Osteoblast (primary cell): ENCODE measurements around the gene ANKRD6. TPM values are rescaled to one million over a fixed set of nuclear protein-coding genes. Genes with fewer than 3 reads are reported as not detected.

Experiments used
- DNase-seq: peaks from one replicate; pipeline ENCODE4 v3.0.0; 2011; ENCODE audit warnings: low spot score, mixed read lengths; ENCODE audit not compliant: insufficient read length; ENCODE audit errors: missing footprints
- H2AFZ ChIP-seq: 2 replicates; pipeline ENCODE4 v1.6.0; 2011; ENCODE audit warnings: mild to moderate bottlenecking, low read length
- H3K27ac ChIP-seq: 2 replicates; pipeline ENCODE4 v1.5.1; 2011; ENCODE audit warnings: mild to moderate bottlenecking, low read depth, low read length, moderate library complexity
- H3K27me3 ChIP-seq: 2 replicates; pipeline ENCODE4 v1.6.0; 2012; ENCODE audit warnings: mild to moderate bottlenecking, control low read depth, inconsistent platforms, low read length, moderate library complexity; ENCODE audit not compliant: insufficient read depth
- H3K36me3 ChIP-seq: 2 replicates; pipeline ENCODE4 v1.5.1; 2011; ENCODE audit warnings: mild to moderate bottlenecking, low read length, control low read depth, moderate library complexity; ENCODE audit not compliant: insufficient read depth
- H3K4me1 ChIP-seq: 2 replicates; pipeline ENCODE4 v1.5.1; 2011; ENCODE audit warnings: mild to moderate bottlenecking, low read length, control low read depth, moderate library complexity; ENCODE audit not compliant: insufficient read depth
- H3K4me2 ChIP-seq: 2 replicates; pipeline ENCODE4 v1.6.0; 2011; ENCODE audit warnings: mild to moderate bottlenecking, low read length; ENCODE audit not compliant: insufficient read depth
- H3K4me3 ChIP-seq: fragments of 200-600 bp; sonication (generic); 3 replicates; pipeline ENCODE4 v1.5.1; 2012; ENCODE audit warnings: mild to moderate bottlenecking, low read length, inconsistent platforms; ENCODE audit not compliant: insufficient read depth
- H3K79me2 ChIP-seq: 2 replicates; pipeline ENCODE4 v1.6.0; 2012; ENCODE audit warnings: mild to moderate bottlenecking, low read length, control low read depth, inconsistent platforms; ENCODE audit not compliant: insufficient read depth
- H3K9me3 ChIP-seq: 2 replicates; pipeline ENCODE4 v1.5.1; 2011; ENCODE audit warnings: low read depth, low read length, control low read depth
- H4K20me1 ChIP-seq: 2 replicates; pipeline ENCODE4 v1.6.0; 2012; ENCODE audit warnings: mild to moderate bottlenecking, low read length, control low read depth; ENCODE audit not compliant: insufficient read depth
- CTCF ChIP-seq: IDR thresholded peaks from 2 replicates; pipeline ENCODE4 v1.5.1; 2011; ENCODE audit warnings: mild to moderate bottlenecking, low read depth, low read length, moderate library complexity; ENCODE audit errors: extremely low read depth
- total RNA-seq: library from RNA; depleted of rRNA; stranded (reverse); fragments of >200 nt; gene quantifications from 2 replicates; pipeline ENCODE4 v1.2.3, GENCODE V29; 2012

ANKRD6 gene
- total RNA-seq, 1 donor = 11.2 TPM

GRCh38 chr6:89398762-89399525 lies 34.0 kb upstream of the ANKRD6 start:
- no peaks in the 10 kb centered on the region for H3K4me1 ChIP-seq
- no peaks in the 10 kb centered on the region for H3K9me3 ChIP-seq
- H3K79me2 ChIP-seq = no peaks in the 10 kb centered on the region
- no peak for DNase-seq
- no peak overlapping the region for H2AFZ ChIP-seq
- H3K4me2 ChIP-seq = no peak overlapping the region
- no peak overlapping the region for H3K4me3 ChIP-seq
- H3K27me3 ChIP-seq = no peaks in the 10 kb centered on the region
- no peak overlapping the region for H3K27ac ChIP-seq
- no peaks in the 10 kb centered on the region for H3K36me3 ChIP-seq
- no peaks in the 10 kb centered on the region for H4K20me1 ChIP-seq
- TF ChIP-seq CTCF = no peak

- Histone ChIP-seq H3K4me2 (no peak overlapping the region), H3K27ac (no peak overlapping the region), H3K36me3 (no peaks in the 10 kb centered on the region), H3K4me1 (no peaks in the 10 kb centered on the region), H3K4me3 (no peak overlapping the region), H3K27me3 (no peaks in the 10 kb centered on the region), H3K9me3 (no peaks in the 10 kb centered on the region), H3K79me2 (no peaks in the 10 kb centered on the region), H4K20me1 (no peaks in the 10 kb centered on the region), H2AFZ (no peak overlapping the region)
- TF ChIP-seq CTCF = no peak
- DNase-seq = no peak
Measured at GRCh38 chr6:89400050-89400449, 32.9 kb upstream of the ANKRD6 start.

GRCh38 chr6:89400912-89401399 lies 32.0 kb upstream of the ANKRD6 start:
- DNase-seq = no peak
- no peaks in the 10 kb centered on the region for H3K4me1 ChIP-seq
- H2AFZ ChIP-seq = no peak overlapping the region
- TF ChIP-seq CTCF = no peak
- no peaks in the 10 kb centered on the region for H3K79me2 ChIP-seq
- no peak overlapping the region for H3K4me2 ChIP-seq
- no peaks in the 10 kb centered on the region for H3K9me3 ChIP-seq
- no peak overlapping the region for H3K27ac ChIP-seq
- H3K4me3 ChIP-seq = no peak overlapping the region
- H3K27me3 ChIP-seq = no peaks in the 10 kb centered on the region
- H3K36me3 ChIP-seq = no peaks in the 10 kb centered on the region
- H4K20me1 ChIP-seq = no peaks in the 10 kb centered on the region

- no peak for DNase-seq
- TF ChIP-seq CTCF = no peak
- no peaks in the 10 kb centered on the region for H3K9me3 ChIP-seq
- H3K36me3 ChIP-seq = no peaks in the 10 kb centered on the region
- H3K27ac ChIP-seq = no peak overlapping the region
- H3K4me2 ChIP-seq = no peak overlapping the region
- H3K27me3 ChIP-seq = no peaks in the 10 kb centered on the region
- no peaks in the 10 kb centered on the region for H4K20me1 ChIP-seq
- no peak overlapping the region for H2AFZ ChIP-seq
- no peaks in the 10 kb centered on the region for H3K4me1 ChIP-seq
- no peak overlapping the region for H3K4me3 ChIP-seq
- H3K79me2 ChIP-seq = no peaks in the 10 kb centered on the region
Measured at GRCh38 chr6:89402776-89403175, 30.2 kb upstream of the ANKRD6 start.
